Esophagus squamous epithelium (tissue), 5 donors: Measurements from ENCODE around the gene RPAIN. TPM values are rescaled to one million over a fixed set of nuclear protein-coding genes. Genes with fewer than 3 reads are reported as not detected.

Experiments
- DNase-seq: peaks from one replicate; lab custom pipeline; 2025; lab: John Stamatoyannopoulos, UW
- H3K27ac ChIP-seq, 4 donors: fragments of 200-600 bp; sonication (generic); one replicate each; pipeline ENCODE4 v1.5.1; 2016 to 2019; ENCODE audit warnings: mild to moderate bottlenecking in 1 of 4
- H3K27me3 ChIP-seq, 4 donors: fragments of 200-600 bp; sonication (generic); 1 replicate in 3 of 4; 2 replicates in 1 of 4; pipeline versions ENCODE4 v1.5.1 to v1.6.0; 2017 to 2021; ENCODE audit warnings: antibody characterized with exemption in 1 of 4
- H3K36me3 ChIP-seq, 3 donors: fragments of 200-600 bp; sonication (generic); one replicate each; pipeline ENCODE4 v1.5.1; 2016 to 2019
- H3K4me1 ChIP-seq, 3 donors: fragments of 200-600 bp; sonication (generic); one replicate each; pipeline ENCODE4 v1.5.1; 2017 to 2019
- H3K4me3 ChIP-seq, 4 donors: fragments of 200-600 bp; sonication (generic); 1 replicate in 3 of 4; 2 replicates in 1 of 4; pipeline ENCODE4 v1.5.1; 2016 to 2019; ENCODE audit warnings: mild to moderate bottlenecking in 2 of 4, moderate library complexity in 1 of 4
- H3K9me3 ChIP-seq, 3 donors: fragments of 200-600 bp; sonication (generic); one replicate each; pipeline ENCODE4 v1.5.1; 2016 to 2019
- POLR2A ChIP-seq, 4 donors: fragments of 450-650 bp; IDR thresholded peaks; one replicate each; pipeline ENCODE4 v1.6.1; 2017; ENCODE audit warnings: antibody characterized with exemption in 4 of 4, mild to moderate bottlenecking in 4 of 4, moderate library complexity in 3 of 4
- WGBS, 2 donors: methylation state at CpG; one replicate each; pipeline ENCODE4 v1.1.5; 2018; 5-methylcytosine and 5-hydroxymethylcytosine counted together
- intact Hi-C: fragments of 100-400 bp; cut with DNase I; formaldehyde crosslinking; loops from one replicate; pipeline ENCODE4 v1.15.0; 2022
- total RNA-seq, 4 donors: library from RNA; depleted of rRNA; stranded (reverse); fragments of >200 nt; gene quantifications; one replicate each; pipeline ENCODE4 v1.1.0, GENCODE V29; 2016
- TF ChIP-seq, protein P1 (sequence below), 6 experiments: fragments of 450-650 bp in 4 of 6; fragments of 200-600 bp in 2 of 6; sonication (generic) in 2 of 6; IDR thresholded peaks; one replicate each; pipeline ENCODE4 v1.5.1; 2016 to 2019; ENCODE audit warnings: antibody characterized with exemption in 6 of 6, mild to moderate bottlenecking in 4 of 6, moderate library complexity in 4 of 6
- donor health status: DM: yes; HTN: yes; CAD: no.

Gene RPAIN
- total RNA-seq, 4 donors from 2014 or later, result 22.4 to 37.4 (median 29.8) TPM

DNA sequence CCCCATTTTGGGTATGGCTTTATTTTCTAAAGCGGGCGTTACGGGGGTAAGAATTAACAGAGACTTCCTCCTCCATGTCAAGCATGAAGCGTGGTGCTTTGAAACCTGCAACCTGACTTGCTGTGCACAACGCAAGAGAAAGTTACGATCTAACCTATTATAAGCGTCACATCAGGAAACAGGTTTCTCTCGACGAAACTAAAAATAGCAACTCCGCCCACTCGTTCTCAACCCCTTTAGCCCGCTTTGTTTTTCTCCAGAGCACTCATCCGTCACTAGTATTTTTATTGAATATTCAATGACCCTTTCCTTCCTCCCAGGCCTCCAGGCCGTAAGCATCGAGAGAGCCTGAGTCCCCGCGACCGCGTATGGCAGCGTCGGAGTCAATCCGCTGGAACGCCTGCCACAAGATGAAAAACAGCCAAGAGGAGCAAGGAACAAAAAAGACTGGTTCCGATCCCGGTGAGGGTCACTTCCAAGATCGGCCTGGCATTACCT is 1.1 kb upstream of the RPAIN start:
- H3K36me3 ChIP-seq, result peaks cover 0 to 65% (median 4%) of the 10 kb centered on the region in 3 donors
- intact Hi-C loops, result no loop called here
- no peak for DNase-seq
- no peaks in the 10 kb centered on the region for H3K27me3 ChIP-seq
- H3K9me3 ChIP-seq, result no peaks in the 10 kb centered on the region
- peak overlapping the region; percentile 85 to 97 (median 90) for H3K27ac ChIP-seq
- H3K4me1 ChIP-seq, result peaks cover 25 to 68% (median 37%) of the 10 kb centered on the region in 3 donors
- TF ChIP-seq, protein P1, sequence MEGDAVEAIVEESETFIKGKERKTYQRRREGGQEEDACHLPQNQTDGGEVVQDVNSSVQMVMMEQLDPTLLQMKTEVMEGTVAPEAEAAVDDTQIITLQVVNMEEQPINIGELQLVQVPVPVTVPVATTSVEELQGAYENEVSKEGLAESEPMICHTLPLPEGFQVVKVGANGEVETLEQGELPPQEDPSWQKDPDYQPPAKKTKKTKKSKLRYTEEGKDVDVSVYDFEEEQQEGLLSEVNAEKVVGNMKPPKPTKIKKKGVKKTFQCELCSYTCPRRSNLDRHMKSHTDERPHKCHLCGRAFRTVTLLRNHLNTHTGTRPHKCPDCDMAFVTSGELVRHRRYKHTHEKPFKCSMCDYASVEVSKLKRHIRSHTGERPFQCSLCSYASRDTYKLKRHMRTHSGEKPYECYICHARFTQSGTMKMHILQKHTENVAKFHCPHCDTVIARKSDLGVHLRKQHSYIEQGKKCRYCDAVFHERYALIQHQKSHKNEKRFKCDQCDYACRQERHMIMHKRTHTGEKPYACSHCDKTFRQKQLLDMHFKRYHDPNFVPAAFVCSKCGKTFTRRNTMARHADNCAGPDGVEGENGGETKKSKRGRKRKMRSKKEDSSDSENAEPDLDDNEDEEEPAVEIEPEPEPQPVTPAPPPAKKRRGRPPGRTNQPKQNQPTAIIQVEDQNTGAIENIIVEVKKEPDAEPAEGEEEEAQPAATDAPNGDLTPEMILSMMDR (IDR thresholded peaks at IDR 0.05), result no peak
- peak in 1 of 4 donors; percentile 29 for TF ChIP-seq POLR2A (IDR thresholded peaks at IDR 0.05)
- WGBS, 2 donors, result 0 to 1% methylated on average over 19 to 26 of the region's 26 CpGs
- peak overlapping the region; percentile 56 to 88 (median 77) for H3K4me3 ChIP-seq

DNA sequence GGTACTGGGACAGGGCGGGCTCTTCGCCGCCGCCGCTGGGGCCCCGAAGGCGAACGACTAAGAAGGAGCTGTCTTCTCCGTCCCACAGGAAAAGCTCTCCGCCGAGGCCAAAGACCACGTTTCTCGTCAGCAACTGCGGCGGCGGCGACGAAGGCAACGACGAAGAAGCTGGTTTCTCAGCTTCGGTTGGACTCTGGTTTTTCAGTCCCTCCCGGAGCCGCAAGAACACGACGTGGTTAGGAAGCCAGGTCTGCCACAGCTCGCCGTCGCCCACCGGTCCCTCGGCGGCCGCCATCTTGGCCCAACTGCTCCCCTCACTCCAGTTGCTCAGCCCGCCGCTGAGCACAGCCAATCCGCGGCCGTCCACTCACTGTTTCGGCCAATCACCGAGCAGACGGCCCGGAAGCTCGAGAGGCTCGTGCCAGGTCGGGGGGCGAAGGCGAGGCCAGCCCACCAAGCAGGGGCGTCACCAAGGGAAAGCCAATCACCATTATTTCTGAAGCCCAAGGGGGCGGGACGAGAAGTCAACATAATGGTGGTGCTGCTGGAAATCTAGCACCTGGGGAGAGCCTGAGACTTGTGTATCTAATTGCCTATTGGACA is 525 bp upstream of the RPAIN start, which contains the start of gene NUP88:
Gene NUP88 (minus strand): TSS at position 307 of the 603 bp plus-strand sequence. CDS start 12 bp downstream, at position 295.
- Histone ChIP-seq H3K4me3 (peak within 1 kb of the TSS; percentile 56 to 88 (median 77)), H3K27me3 (no peaks in the 10 kb centered on the region), H3K27ac (peak within 1 kb of the TSS; percentile 85 to 97 (median 90)), H3K9me3 (no peaks in the 10 kb centered on the region), H3K4me1 (peaks cover 25 to 62% (median 33%) of the 10 kb centered on the region in 3 donors), H3K36me3 (peaks cover 0 to 65% (median 3%) of the 10 kb centered on the region in 3 donors)
- intact Hi-C loops, result no loop called here
- 0 to 4% methylated on average over 3 to 5 of the region's 49 CpGs for WGBS, 2 donors
- DNase-seq, result peak; percentile 73
- peak in 3 of 4 donors; percentile 79 to 91 (median 87) for TF ChIP-seq POLR2A (IDR thresholded peaks at IDR 0.05)
- TF ChIP-seq, protein P1 (IDR thresholded peaks at IDR 0.05), result no peak

DNA sequence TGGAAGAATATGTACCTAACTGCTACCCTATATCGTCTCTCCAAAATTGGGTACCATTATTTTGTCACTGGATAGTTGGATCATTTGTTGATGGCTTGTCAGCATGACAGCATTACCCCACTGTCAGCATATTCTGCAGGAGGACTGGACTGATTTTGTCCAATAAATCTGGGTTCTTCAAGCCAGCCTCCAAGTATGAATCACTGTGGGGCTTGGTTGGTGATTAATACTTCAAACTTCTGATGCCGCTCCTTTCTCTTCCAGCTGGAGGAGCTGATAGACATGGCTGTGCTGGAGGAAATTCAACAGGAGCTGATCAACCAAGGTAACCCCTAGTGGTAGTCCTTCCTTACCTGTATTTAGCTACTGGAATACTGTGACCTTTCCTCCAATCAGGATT is 2.5 kb downstream of the RPAIN start:
- Histone ChIP-seq H3K4me1 (peaks cover 19 to 46% (median 23%) of the 10 kb centered on the region in 3 donors), H3K27ac (peak overlapping the region in 3 of 4 donors; percentile 57 to 68 (median 62)), H3K27me3 (no peaks in the 10 kb centered on the region), H3K36me3 (peaks cover 0 to 66% (median 26%) of the 10 kb centered on the region in 3 donors), H3K4me3 (no peak overlapping the region), H3K9me3 (no peaks in the 10 kb centered on the region)
- no peak for TF ChIP-seq POLR2A (IDR thresholded peaks at IDR 0.05)
- TF ChIP-seq, protein P1 (IDR thresholded peaks at IDR 0.05), result peak in 1 of 6 experiments; percentile 24
- WGBS, 2 donors, result 55 to 85% methylated on average over 2 of the region's 2 CpGs
- no peak for DNase-seq
- intact Hi-C loops, result no loop called here

DNA sequence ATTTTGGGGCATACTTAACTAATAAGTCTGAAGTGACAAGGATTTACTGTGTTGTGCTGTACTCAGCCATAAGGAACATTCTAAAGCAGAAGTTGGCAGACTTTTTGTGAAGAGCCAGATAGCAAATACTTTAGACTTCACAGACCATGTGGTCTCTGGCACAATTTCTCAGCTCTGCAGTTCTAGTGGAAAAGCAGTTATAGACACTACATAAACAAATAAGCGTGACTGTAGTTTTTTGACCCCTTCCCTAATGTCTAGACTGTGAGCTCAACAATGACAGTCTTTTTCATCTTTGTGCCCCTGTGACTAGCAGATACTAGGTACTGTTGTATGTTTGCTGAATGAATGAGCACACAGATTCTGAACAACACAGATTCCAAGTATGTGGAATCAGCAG is 4.9 kb downstream of the RPAIN start:
- Histone ChIP-seq H3K27ac (no peak overlapping the region), H3K9me3 (no peaks in the 10 kb centered on the region), H3K4me1 (peaks cover 12 to 44% (median 13%) of the 10 kb centered on the region in 3 donors), H3K27me3 (no peaks in the 10 kb centered on the region), H3K4me3 (no peak overlapping the region), H3K36me3 (peaks cover 0 to 88% (median 26%) of the 10 kb centered on the region in 3 donors)
- intact Hi-C loops, result no loop called here
- 92 to 100% methylated on average over 1 of the region's 1 CpG for WGBS, 2 donors
- no peak for DNase-seq
- TF ChIP-seq, protein P1 (IDR thresholded peaks at IDR 0.05), result no peak
- no peak for TF ChIP-seq POLR2A (IDR thresholded peaks at IDR 0.05)

DNA sequence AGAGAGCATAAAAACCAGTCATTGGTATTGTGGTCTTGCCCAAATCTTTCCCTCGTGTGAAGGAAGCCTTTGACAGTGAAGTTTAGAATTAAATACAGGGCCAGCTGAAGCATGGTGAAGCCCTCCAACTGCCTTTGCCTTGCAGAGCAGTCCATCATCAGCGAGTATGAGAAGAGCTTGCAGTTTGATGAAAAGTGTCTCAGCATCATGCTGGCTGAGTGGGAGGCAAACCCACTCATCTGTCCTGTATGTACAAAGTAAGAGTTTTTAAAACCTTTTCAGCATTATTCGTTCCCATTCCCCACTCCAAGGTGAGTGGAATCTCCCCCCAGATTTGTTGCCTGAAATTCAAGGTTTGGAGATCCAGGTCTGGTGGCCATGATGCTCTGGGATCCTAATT is 5.8 kb downstream of the RPAIN start:
- Histone ChIP-seq H3K27ac (no peak overlapping the region), H3K27me3 (no peaks in the 10 kb centered on the region), H3K36me3 (peaks cover 0 to 97% (median 26%) of the 10 kb centered on the region in 3 donors), H3K9me3 (no peaks in the 10 kb centered on the region), H3K4me3 (no peak overlapping the region), H3K4me1 (peaks cover 8 to 47% (median 11%) of the 10 kb centered on the region in 3 donors)
- TF ChIP-seq, protein P1 (IDR thresholded peaks at IDR 0.05), result no peak
- TF ChIP-seq POLR2A (IDR thresholded peaks at IDR 0.05), result no peak
- intact Hi-C loops, result no loop called here
- 76 to 80% methylated on average over 3 of the region's 3 CpGs for WGBS, 2 donors
- no peak for DNase-seq
